ENCODE measurements around the gene EDRF1.

- no peak for TF ChIP-seq CTCF (conservative IDR thresholded peaks at IDR 0.05; ENCODE audit: low read depth, low read length)
- no peak for TF ChIP-seq EZH2 (IDR thresholded peaks at IDR 0.05; ENCODE audit: borderline replicate concordance, low read depth, low read length, poor library complexity, severe bottlenecking)
Observed at GRCh38 chr10:125720002-125720382, 483 bp downstream of the EDRF1 start.

Data from A673 (cell line).